HepG2 (cell line): Measurements from ENCODE around the gene SLC22A23. TPM values are rescaled to one million over a fixed set of nuclear protein-coding genes. Genes with fewer than 3 reads are reported as not detected.
A peak's percentile ranks its signal among the peaks of the same experiment; 100 is the strongest.

Experiments used
- ATAC-seq: fragments of 200-7000 bp; cut with Tn5 transposase; 3 replicates; pipeline ENCODE4 v1.9.1; 2020; ENCODE audit warnings: mild to moderate bottlenecking, moderate library complexity
- BruUV-seq: library from RNA; stranded (reverse); fragments of 400-500 nt; replicated peaks from 2 replicates; lab custom pipeline; 2021; lab: Mats Ljungman, UMichigan
- CTCF ChIA-PET: fragments of 300-600 bp; formaldehyde crosslinking; extraction: SDS; loops from one replicate; lab custom pipeline; 2021; ENCODE audit warnings: low total read pairs, inconsistent platforms, low intra/inter-chr PET ratio; lab: Yijun Ruan, JAX
- POLR2A ChIA-PET: fragments of 350-600 bp; sonication (Branson Sonifier 250); formaldehyde crosslinking; loops from one replicate; lab custom pipeline; 2020; ENCODE audit warnings: antibody characterized with exemption, inconsistent platforms; lab: Yijun Ruan, JAX
- DNase-seq: peaks from one replicate; pipeline ENCODE4 v3.0.0-alpha.2; 2015; ENCODE audit warnings: low spot score
- FAIRE-seq: peaks from 3 replicates; lab custom pipeline; 2011; peaks lifted over from hg19 to GRCh38; lab: Jason Lieb, UNC
- H2AFZ ChIP-seq: one replicate; pipeline ENCODE4 v1.6.1; 2011; ENCODE audit warnings: low read length, inconsistent platforms
- H3K27ac ChIP-seq: fragments of 300-600 bp; 3 replicates; pipeline ENCODE4 v1.8.0; 2011; ENCODE audit warnings: mixed run types, mild to moderate bottlenecking, mixed read lengths, low read length, inconsistent platforms; ENCODE audit not compliant: insufficient read depth; ENCODE audit errors: extremely low read length
- H3K27me3 ChIP-seq, 2 experiments: fragments of 200-600 bp in 1 of 2; 2 replicates in 1 of 2; 3 replicates in 1 of 2; pipeline versions ENCODE4 v1.6.0 to v1.8.0; 2011; ENCODE audit warnings: low read length in 2 of 2, mild to moderate bottlenecking in 2 of 2, moderate library complexity in 2 of 2, inconsistent platforms in 1 of 2; ENCODE audit not compliant: insufficient read depth in 2 of 2, control insufficient read depth in 1 of 2
- H3K36me3 ChIP-seq, 2 experiments: fragments of 200-600 bp in 1 of 2; replicated peaks in 1 of 2; 2 replicates in 1 of 2; 3 replicates in 1 of 2; pipeline versions ENCODE4 v1.5.1 to v1.8.0; 2011; ENCODE audit warnings: low read length in 2 of 2, inconsistent platforms in 1 of 2; ENCODE audit not compliant: insufficient read depth in 2 of 2, control insufficient read depth in 1 of 2
- H3K4me1 ChIP-seq: 2 replicates; pipeline ENCODE4 v1.5.1; 2012; ENCODE audit warnings: low read length, inconsistent platforms; ENCODE audit not compliant: insufficient read depth
- H3K4me2 ChIP-seq: 2 replicates; pipeline ENCODE4 v1.6.0; 2011; ENCODE audit warnings: low read depth, low read length, inconsistent platforms
- H3K4me3 ChIP-seq, 3 experiments: fragments of 200-600 bp in 1 of 3; sonication (generic), shearing (Covaris generic) in 1 of 3; replicated peaks in 1 of 3; 2 replicates each; pipeline ENCODE4 v1.5.1; 2011 to 2016; ENCODE audit warnings: low read length in 3 of 3, inconsistent platforms in 2 of 3, low read depth in 2 of 3, mild to moderate bottlenecking in 2 of 3, control low read depth in 1 of 3, mixed read lengths in 1 of 3; ENCODE audit not compliant: insufficient read depth in 1 of 3
- H3K79me2 ChIP-seq: one replicate; pipeline ENCODE4 v1.6.1; 2011; ENCODE audit warnings: low read length, inconsistent platforms; ENCODE audit not compliant: insufficient read depth
- H3K9ac ChIP-seq: 2 replicates; pipeline ENCODE4 v1.6.0; 2011; ENCODE audit warnings: mild to moderate bottlenecking, low read depth, low read length, inconsistent platforms; ENCODE audit not compliant: insufficient read depth
- H3K9me3 ChIP-seq: 2 replicates; pipeline ENCODE4 v1.5.1; 2012; ENCODE audit warnings: mild to moderate bottlenecking, low read length
- H4K20me1 ChIP-seq: 2 replicates; pipeline ENCODE4 v1.6.0; 2011; ENCODE audit warnings: inconsistent platforms, mild to moderate bottlenecking, low read length, moderate library complexity; ENCODE audit not compliant: insufficient read depth
- GPN1 ChIP-seq: sonication (generic); formaldehyde crosslinking; IDR thresholded peaks from 2 replicates; pipeline ENCODE4 v1.5.1; 2020; ENCODE audit warnings: missing genetic modification reagents, borderline replicate concordance
- KDM1A ChIP-seq: IDR thresholded peaks from 2 replicates; pipeline ENCODE4 v1.6.1; 2016; ENCODE audit warnings: missing compliant biosample characterization
- PCBP1 ChIP-seq: fragments of 200-400 bp; formaldehyde crosslinking; IDR thresholded peaks from 2 replicates; pipeline ENCODE4 v1.6.1; 2017; ENCODE audit warnings: mild to moderate bottlenecking, low read depth, low read length, borderline replicate concordance
- POLR2A ChIP-seq, 2 experiments: IDR thresholded peaks; 2 replicates each; pipeline ENCODE4 v1.6.1; 2011; ENCODE audit warnings: low read depth in 2 of 2, low read length in 2 of 2, mild to moderate bottlenecking in 1 of 2, moderate library complexity in 1 of 2; ENCODE audit not compliant: insufficient read depth in 1 of 2
- RFX5 ChIP-seq: IDR thresholded peaks from 2 replicates; pipeline ENCODE4 v1.6.1; 2011; ENCODE audit warnings: low read depth, low read length, improper control_type of control experiment
- SOX13 ChIP-seq, 3 experiments: fragments of 450-650 bp in 1 of 3; sonication (generic) in 1 of 3; formaldehyde crosslinking in 1 of 3; IDR thresholded peaks in 2 of 3; conservative IDR thresholded peaks in 1 of 3; 2 replicates each; pipeline versions ENCODE4 v1.5.0 to v1.6.1; 2016 to 2020; ENCODE audit warnings: antibody characterized with exemption in 1 of 3, mild to moderate bottlenecking in 1 of 3, missing compliant biosample characterization in 1 of 3, missing genetic modification reagents in 1 of 3, moderate library complexity in 1 of 3
- ZBTB38 ChIP-seq: sonication (generic); formaldehyde crosslinking; IDR thresholded peaks from 2 replicates; pipeline ENCODE4 v1.5.1; 2020; ENCODE audit warnings: mild to moderate bottlenecking, missing genetic modification reagents
- ZNF496 ChIP-seq: sonication (generic); formaldehyde crosslinking; IDR thresholded peaks from 2 replicates; pipeline ENCODE4 v1.8.1; 2023; ENCODE audit warnings: mild to moderate bottlenecking, moderate library complexity, missing genetic modification reagents; ENCODE audit not compliant: insufficient replicate concordance
- whole genome bisulfite sequencing: methylation state at CpG from one replicate; pipeline ENCODE4 v1.1.6; 2017; ENCODE audit warnings: low lambda C conversion rate; 5-methylcytosine and 5-hydroxymethylcytosine counted together
- in situ Hi-C: cut with HindIII; loops from 2 replicates; pipeline ENCODE4 v1.10.0; 2017; ENCODE audit warnings: low pct_unique_long_range_greater_than_20kb; ENCODE audit not compliant: extremely low pct_ligation_motif_present
- intact Hi-C: fragments of 100-400 bp; cut with micrococcal nuclease; formaldehyde crosslinking; loops from one replicate; pipeline ENCODE4 v1.10.0; 2022; ENCODE audit not compliant: unreplicated experiment
- polyA plus RNA-seq, 8 experiments: library from polyadenylated mRNA; depleted of rRNA in 3 of 8; stranded (reverse) in 7 of 8; unstranded in 1 of 8; fragments of >200 nt; fragmentation: Illumina TruSeq in 4 of 8; extraction: Trizol in 4 of 8; gene quantifications; 2 replicates each; pipeline versions ENCODE4 v1.2.1 to v1.2.3, GENCODE V29; 2011 to 2016; ENCODE audit warnings: low read depth in 4 of 8, missing spikeins in 1 of 8, mixed read lengths in 1 of 8; ENCODE audit not compliant: insufficient read depth in 1 of 8
- total RNA-seq, 5 experiments: library from RNA; depleted of rRNA; stranded (reverse); fragments of >200 nt; fragmentation: Illumina TruSeq; extraction: Trizol; gene quantifications; 2 replicates each; pipeline ENCODE4 v1.2.3, GENCODE V29; 2016; ENCODE audit warnings: low read depth in 1 of 5
- TF ChIP-seq, protein P1 (sequence below): sonication (generic); formaldehyde crosslinking; IDR thresholded peaks from 2 replicates; pipeline ENCODE4 v1.5.0; 2020; ENCODE audit warnings: missing genetic modification reagents
- TF ChIP-seq, protein P2 (sequence below): sonication (generic); formaldehyde crosslinking; IDR thresholded peaks from 2 replicates; pipeline ENCODE4 v1.5.1; 2020; ENCODE audit warnings: mild to moderate bottlenecking, missing genetic modification reagents
- TF ChIP-seq, protein P3 (sequence below): sonication (generic); formaldehyde crosslinking; IDR thresholded peaks from 2 replicates; pipeline ENCODE4 v1.5.0; 2020; ENCODE audit warnings: mild to moderate bottlenecking, missing genetic modification reagents, borderline replicate concordance
- TF ChIP-seq, protein P4 (sequence below): sonication (generic); formaldehyde crosslinking; IDR thresholded peaks from 2 replicates; pipeline ENCODE4 v1.5.0; 2020; ENCODE audit warnings: mild to moderate bottlenecking, missing genetic modification reagents, moderate library complexity

Gene SLC22A23
- total and polyA plus RNA-seq, 2 of the 13 experiments (the other 11 are each of a cell fraction or from before 2014, with no cell fraction given): 11.8 to 17.5 TPM

DNA sequence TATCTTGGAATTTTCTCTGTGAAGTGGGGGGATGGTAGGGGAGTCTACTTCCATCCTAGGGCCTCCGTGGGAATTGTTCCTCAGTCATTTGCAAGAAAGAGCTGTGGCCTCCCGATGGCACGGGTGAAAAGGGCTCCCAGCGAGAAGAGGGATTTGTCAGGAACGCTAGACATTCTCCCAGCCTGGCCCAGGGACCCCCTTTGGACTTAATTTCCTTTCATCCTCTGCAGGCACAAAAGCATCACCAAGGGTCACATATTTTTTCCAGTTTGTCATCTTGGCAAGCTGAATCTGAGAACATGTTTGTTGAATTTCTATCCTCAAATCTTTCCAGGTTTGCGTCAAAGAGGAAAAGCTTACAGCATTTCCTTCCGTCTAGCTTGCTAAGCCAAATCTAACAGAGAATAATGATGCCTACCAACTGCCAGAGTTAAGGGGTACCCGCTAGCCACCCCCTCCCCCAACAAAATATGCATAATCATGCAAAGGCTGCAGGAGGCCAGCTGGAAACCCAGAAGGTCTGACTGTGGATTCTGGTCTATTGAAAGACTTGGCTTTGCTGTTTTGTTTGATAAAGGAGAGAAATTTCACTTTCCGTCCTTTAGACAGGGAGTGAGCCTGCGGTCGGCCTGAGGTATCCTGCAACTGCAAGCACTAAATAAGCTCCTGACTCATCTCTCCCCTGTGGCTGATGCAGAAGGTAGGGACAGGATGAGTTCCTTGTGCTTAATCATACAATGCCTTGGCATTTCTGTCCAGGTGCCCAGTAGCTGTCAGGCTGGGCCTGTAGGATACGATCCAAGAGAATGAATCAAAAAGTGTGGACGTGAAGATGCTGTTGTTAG, 175.0 kb downstream of the SLC22A23 start:
- POLR2A ChIA-PET: no interaction called here
- CTCF ChIA-PET: no interaction called here
- no peak for DNase-seq
- Histone ChIP-seq H3K4me3 (no peak overlapping the region), H3K4me2 (no peak overlapping the region), H2AFZ (no peak overlapping the region), H3K36me3 (peaks cover 29 to 57% of the 10 kb centered on the region in 2 experiments), H3K4me1 (no peaks in the 10 kb centered on the region), H4K20me1 (no peaks in the 10 kb centered on the region), H3K79me2 (no peaks in the 10 kb centered on the region), H3K27ac (no peak overlapping the region), H3K9me3 (no peaks in the 10 kb centered on the region), H3K9ac (no peak overlapping the region), H3K27me3 (no peaks in the 10 kb centered on the region)
- no peak for ATAC-seq
- intact Hi-C loops: no loop called here
- in situ Hi-C loops: loop anchor here (5.0 to 25.0 kb wide), 2 partner anchors 450 to 705 kb away; no protein-coding TSS in a partner anchor
- 95% methylated on average over 13 of the region's 13 CpGs for WGBS
- TSS peak; percentile 26 for BruUV-seq
- no peak for FAIRE-seq
- TF ChIP-seq, protein P1, sequence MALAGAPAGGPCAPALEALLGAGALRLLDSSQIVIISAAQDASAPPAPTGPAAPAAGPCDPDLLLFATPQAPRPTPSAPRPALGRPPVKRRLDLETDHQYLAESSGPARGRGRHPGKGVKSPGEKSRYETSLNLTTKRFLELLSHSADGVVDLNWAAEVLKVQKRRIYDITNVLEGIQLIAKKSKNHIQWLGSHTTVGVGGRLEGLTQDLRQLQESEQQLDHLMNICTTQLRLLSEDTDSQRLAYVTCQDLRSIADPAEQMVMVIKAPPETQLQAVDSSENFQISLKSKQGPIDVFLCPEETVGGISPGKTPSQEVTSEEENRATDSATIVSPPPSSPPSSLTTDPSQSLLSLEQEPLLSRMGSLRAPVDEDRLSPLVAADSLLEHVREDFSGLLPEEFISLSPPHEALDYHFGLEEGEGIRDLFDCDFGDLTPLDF (CRISPR knock-in tag): no peak
- TF ChIP-seq, protein P2, sequence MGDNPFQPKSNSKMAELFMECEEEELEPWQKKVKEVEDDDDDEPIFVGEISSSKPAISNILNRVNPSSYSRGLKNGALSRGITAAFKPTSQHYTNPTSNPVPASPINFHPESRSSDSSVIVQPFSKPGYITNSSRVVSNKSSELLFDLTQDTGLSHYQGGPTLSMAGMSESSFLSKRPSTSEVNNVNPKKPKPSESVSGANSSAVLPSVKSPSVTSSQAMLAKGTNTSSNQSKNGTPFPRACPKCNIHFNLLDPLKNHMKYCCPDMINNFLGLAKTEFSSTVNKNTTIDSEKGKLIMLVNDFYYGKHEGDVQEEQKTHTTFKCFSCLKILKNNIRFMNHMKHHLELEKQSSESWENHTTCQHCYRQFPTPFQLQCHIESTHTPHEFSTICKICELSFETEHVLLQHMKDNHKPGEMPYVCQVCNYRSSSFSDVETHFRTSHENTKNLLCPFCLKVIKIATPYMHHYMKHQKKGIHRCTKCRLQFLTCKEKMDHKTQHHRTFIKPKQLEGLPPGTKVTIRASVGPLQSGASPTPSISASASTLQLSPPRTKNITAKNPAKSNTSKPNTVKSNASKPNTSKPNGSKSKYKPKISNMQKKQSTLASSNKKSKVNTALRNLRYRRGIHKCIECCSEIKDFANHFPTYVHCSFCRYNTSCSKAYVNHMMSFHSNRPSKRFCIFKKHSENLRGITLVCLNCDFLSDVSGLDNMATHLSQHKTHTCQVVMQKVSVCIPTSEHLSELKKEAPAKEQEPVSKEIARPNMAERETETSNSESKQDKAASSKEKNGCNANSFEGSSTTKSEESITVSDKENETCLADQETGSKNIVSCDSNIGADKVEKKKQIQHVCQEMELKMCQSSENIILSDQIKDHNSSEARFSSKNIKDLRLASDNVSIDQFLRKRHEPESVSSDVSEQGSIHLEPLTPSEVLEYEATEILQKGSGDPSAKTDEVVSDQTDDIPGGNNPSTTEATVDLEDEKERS (CRISPR knock-in tag): no peak
- TF ChIP-seq, protein P3, sequence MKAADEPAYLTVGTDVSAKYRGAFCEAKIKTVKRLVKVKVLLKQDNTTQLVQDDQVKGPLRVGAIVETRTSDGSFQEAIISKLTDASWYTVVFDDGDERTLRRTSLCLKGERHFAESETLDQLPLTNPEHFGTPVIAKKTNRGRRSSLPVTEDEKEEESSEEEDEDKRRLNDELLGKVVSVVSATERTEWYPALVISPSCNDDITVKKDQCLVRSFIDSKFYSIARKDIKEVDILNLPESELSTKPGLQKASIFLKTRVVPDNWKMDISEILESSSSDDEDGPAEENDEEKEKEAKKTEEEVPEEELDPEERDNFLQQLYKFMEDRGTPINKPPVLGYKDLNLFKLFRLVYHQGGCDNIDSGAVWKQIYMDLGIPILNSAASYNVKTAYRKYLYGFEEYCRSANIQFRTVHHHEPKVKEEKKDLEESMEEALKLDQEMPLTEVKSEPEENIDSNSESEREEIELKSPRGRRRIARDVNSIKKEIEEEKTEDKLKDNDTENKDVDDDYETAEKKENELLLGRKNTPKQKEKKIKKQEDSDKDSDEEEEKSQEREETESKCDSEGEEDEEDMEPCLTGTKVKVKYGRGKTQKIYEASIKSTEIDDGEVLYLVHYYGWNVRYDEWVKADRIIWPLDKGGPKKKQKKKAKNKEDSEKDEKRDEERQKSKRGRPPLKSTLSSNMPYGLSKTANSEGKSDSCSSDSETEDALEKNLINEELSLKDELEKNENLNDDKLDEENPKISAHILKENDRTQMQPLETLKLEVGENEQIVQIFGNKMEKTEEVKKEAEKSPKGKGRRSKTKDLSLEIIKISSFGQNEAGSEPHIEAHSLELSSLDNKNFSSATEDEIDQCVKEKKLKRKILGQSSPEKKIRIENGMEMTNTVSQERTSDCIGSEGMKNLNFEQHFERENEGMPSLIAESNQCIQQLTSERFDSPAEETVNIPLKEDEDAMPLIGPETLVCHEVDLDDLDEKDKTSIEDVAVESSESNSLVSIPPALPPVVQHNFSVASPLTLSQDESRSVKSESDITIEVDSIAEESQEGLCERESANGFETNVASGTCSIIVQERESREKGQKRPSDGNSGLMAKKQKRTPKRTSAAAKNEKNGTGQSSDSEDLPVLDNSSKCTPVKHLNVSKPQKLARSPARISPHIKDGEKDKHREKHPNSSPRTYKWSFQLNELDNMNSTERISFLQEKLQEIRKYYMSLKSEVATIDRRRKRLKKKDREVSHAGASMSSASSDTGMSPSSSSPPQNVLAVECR (CRISPR knock-in tag): no peak
- TF ChIP-seq ZBTB38 (no peak), RFX5 (no peak), POLR2A (IDR thresholded peaks at IDR 0.05; ENCODE audit: insufficient read depth in 1 of 2, low read depth in 2 of 2, low read length in 2 of 2) (0 out of 4 replicates have a peak, but pooled peaks of 1 of the 2 experiments have one; percentile 10), GPN1 (CRISPR knock-in tag) (no peak), ZNF496 (CRISPR knock-in tag) (no peak), SOX13 (IDR thresholded peaks at IDR 0.05) (no peak), SOX13 (CRISPR knock-in tag; conservative IDR thresholded peaks at IDR 0.05 in 1 of 2, IDR thresholded peaks at IDR 0.05 in 1 of 2) (no peak), KDM1A (no peak), PCBP1 (no peak)
- TF ChIP-seq, protein P4, sequence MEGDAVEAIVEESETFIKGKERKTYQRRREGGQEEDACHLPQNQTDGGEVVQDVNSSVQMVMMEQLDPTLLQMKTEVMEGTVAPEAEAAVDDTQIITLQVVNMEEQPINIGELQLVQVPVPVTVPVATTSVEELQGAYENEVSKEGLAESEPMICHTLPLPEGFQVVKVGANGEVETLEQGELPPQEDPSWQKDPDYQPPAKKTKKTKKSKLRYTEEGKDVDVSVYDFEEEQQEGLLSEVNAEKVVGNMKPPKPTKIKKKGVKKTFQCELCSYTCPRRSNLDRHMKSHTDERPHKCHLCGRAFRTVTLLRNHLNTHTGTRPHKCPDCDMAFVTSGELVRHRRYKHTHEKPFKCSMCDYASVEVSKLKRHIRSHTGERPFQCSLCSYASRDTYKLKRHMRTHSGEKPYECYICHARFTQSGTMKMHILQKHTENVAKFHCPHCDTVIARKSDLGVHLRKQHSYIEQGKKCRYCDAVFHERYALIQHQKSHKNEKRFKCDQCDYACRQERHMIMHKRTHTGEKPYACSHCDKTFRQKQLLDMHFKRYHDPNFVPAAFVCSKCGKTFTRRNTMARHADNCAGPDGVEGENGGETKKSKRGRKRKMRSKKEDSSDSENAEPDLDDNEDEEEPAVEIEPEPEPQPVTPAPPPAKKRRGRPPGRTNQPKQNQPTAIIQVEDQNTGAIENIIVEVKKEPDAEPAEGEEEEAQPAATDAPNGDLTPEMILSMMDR (CRISPR knock-in tag): no peak
